ENCODE results near the gene PKMYT1. TPM values are rescaled to one million over a fixed set of nuclear protein-coding genes. Genes with fewer than 3 reads are reported as not detected.

The PKMYT1 gene
- polyA plus RNA-seq, 1 donor from 2014 or later = 2.9 TPM

DNA sequence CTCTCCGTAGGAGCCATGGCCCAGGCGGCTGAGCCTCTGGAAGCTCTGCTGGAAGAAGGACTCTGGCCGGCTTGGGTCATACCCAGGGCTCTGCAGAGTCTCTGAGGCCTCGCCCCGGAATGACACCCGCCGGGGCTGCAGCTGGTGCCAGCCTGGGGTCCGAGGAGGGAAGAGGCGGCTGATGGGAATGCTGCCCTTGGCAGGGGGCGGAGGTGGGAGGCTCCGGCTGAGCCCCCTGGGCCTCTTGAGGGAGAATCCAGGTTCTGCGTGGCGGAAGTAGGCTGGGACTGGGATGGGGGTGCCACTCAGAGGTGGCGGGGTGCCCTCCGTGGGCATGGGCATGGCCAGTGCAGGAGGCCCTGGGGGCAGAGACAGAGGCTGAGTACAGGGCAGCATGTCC, 3.6 kb downstream of the PKMYT1 start:
- no peak overlapping the region for H3K27ac ChIP-seq (ENCODE audit: low read length)
- no peaks in the 10 kb centered on the region for H3K36me3 ChIP-seq (ENCODE audit: insufficient read depth, low read length)
- no peaks in the 10 kb centered on the region for H3F3A ChIP-seq (ENCODE audit: insufficient read depth, low read length, poor library complexity, severe bottlenecking)

GRCh38 chr16:2976201-2976600, 4.0 kb downstream of the PKMYT1 start:
- Histone ChIP-seq H3K27ac (ENCODE audit: low read length) (no peak overlapping the region), H3K36me3 (ENCODE audit: insufficient read depth, low read length) (no peaks in the 10 kb centered on the region)
- TF ChIP-seq MXI1 (conservative IDR thresholded peaks at IDR 0.05; ENCODE audit: poor library complexity, severe bottlenecking) (no peak), TAF1 (IDR thresholded peaks at IDR 0.05; ENCODE audit: low read depth) (no peak), RAD21 (conservative IDR thresholded peaks at IDR 0.05) (no peak), EP300 (conservative IDR thresholded peaks at IDR 0.05; ENCODE audit: poor library complexity, severe bottlenecking) (no peak), POLR2AphosphoS5 (IDR thresholded peaks at IDR 0.05) (no peak), EZH2 (IDR thresholded peaks at IDR 0.05; ENCODE audit: borderline replicate concordance, insufficient read depth, low read length, poor library complexity, severe bottlenecking) (no peak)
- TF ChIP-seq, protein P1, sequence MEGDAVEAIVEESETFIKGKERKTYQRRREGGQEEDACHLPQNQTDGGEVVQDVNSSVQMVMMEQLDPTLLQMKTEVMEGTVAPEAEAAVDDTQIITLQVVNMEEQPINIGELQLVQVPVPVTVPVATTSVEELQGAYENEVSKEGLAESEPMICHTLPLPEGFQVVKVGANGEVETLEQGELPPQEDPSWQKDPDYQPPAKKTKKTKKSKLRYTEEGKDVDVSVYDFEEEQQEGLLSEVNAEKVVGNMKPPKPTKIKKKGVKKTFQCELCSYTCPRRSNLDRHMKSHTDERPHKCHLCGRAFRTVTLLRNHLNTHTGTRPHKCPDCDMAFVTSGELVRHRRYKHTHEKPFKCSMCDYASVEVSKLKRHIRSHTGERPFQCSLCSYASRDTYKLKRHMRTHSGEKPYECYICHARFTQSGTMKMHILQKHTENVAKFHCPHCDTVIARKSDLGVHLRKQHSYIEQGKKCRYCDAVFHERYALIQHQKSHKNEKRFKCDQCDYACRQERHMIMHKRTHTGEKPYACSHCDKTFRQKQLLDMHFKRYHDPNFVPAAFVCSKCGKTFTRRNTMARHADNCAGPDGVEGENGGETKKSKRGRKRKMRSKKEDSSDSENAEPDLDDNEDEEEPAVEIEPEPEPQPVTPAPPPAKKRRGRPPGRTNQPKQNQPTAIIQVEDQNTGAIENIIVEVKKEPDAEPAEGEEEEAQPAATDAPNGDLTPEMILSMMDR (IDR thresholded peaks at IDR 0.05; ENCODE audit: poor library complexity, severe bottlenecking) = no peak
- TF ChIP-seq, protein P2, sequence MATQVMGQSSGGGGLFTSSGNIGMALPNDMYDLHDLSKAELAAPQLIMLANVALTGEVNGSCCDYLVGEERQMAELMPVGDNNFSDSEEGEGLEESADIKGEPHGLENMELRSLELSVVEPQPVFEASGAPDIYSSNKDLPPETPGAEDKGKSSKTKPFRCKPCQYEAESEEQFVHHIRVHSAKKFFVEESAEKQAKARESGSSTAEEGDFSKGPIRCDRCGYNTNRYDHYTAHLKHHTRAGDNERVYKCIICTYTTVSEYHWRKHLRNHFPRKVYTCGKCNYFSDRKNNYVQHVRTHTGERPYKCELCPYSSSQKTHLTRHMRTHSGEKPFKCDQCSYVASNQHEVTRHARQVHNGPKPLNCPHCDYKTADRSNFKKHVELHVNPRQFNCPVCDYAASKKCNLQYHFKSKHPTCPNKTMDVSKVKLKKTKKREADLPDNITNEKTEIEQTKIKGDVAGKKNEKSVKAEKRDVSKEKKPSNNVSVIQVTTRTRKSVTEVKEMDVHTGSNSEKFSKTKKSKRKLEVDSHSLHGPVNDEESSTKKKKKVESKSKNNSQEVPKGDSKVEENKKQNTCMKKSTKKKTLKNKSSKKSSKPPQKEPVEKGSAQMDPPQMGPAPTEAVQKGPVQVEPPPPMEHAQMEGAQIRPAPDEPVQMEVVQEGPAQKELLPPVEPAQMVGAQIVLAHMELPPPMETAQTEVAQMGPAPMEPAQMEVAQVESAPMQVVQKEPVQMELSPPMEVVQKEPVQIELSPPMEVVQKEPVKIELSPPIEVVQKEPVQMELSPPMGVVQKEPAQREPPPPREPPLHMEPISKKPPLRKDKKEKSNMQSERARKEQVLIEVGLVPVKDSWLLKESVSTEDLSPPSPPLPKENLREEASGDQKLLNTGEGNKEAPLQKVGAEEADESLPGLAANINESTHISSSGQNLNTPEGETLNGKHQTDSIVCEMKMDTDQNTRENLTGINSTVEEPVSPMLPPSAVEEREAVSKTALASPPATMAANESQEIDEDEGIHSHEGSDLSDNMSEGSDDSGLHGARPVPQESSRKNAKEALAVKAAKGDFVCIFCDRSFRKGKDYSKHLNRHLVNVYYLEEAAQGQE (IDR thresholded peaks at IDR 0.05; ENCODE audit: borderline replicate concordance) = no peak

More for the DNA sequence above, 3.6 kb downstream of the PKMYT1 start:
- Histone ChIP-seq H3K79me2 (replicated peaks; ENCODE audit: insufficient read depth, low read length) (no peaks in the 10 kb centered on the region), H3K9me3 (ENCODE audit: low read length) (no peaks in the 10 kb centered on the region), H3K4me2 (ENCODE audit: low read length) (no peak overlapping the region), H2AFZ (ENCODE audit: low read depth, low read length) (no peak overlapping the region), H4K20me1 (ENCODE audit: insufficient read depth) (no peaks in the 10 kb centered on the region), H3K9me2 (ENCODE audit: insufficient read depth, low read length) (no peaks in the 10 kb centered on the region), H3K4me3 (ENCODE audit: low read length) (no peak overlapping the region), H3K27me3 (ENCODE audit: insufficient read depth, low read depth, low read length) (no peaks in the 10 kb centered on the region), H3K9ac (ENCODE audit: low read length) (no peak overlapping the region)
- TF ChIP-seq RAD21 (conservative IDR thresholded peaks at IDR 0.05) (no peak), EZH2 (IDR thresholded peaks at IDR 0.05; ENCODE audit: borderline replicate concordance, insufficient read depth, low read length, poor library complexity, severe bottlenecking) (no peak), POLR2AphosphoS5 (IDR thresholded peaks at IDR 0.05) (no peak), SMC3 (conservative IDR thresholded peaks at IDR 0.05; ENCODE audit: poor library complexity) (no peak), EP300 (conservative IDR thresholded peaks at IDR 0.05; ENCODE audit: poor library complexity, severe bottlenecking) (no peak), MXI1 (conservative IDR thresholded peaks at IDR 0.05; ENCODE audit: poor library complexity, severe bottlenecking) (no peak), TAF1 (IDR thresholded peaks at IDR 0.05; ENCODE audit: low read depth) (no peak)
- TF ChIP-seq, protein P1 (IDR thresholded peaks at IDR 0.05; ENCODE audit: poor library complexity, severe bottlenecking) = no peak
- TF ChIP-seq, protein P2 (IDR thresholded peaks at IDR 0.05; ENCODE audit: borderline replicate concordance) = no peak

More at GRCh38 chr16:2976201-2976600, 4.0 kb downstream of the PKMYT1 start:
- Histone ChIP-seq H4K20me1 (ENCODE audit: insufficient read depth) (no peaks in the 10 kb centered on the region), H3K79me2 (replicated peaks; ENCODE audit: insufficient read depth, low read length) (no peaks in the 10 kb centered on the region), H3K4me2 (ENCODE audit: low read length) (no peak overlapping the region), H3K9me2 (ENCODE audit: insufficient read depth, low read length) (no peaks in the 10 kb centered on the region), H2AFZ (ENCODE audit: low read depth, low read length) (no peak overlapping the region), H3K9me3 (ENCODE audit: low read length) (no peaks in the 10 kb centered on the region), H3K9ac (ENCODE audit: low read length) (no peak overlapping the region), H3K27me3 (ENCODE audit: insufficient read depth, low read depth, low read length) (no peaks in the 10 kb centered on the region), H3F3A (ENCODE audit: insufficient read depth, low read length, poor library complexity, severe bottlenecking) (no peaks in the 10 kb centered on the region), H3K4me3 (ENCODE audit: low read length) (no peak overlapping the region)
